Kidney (tissue), 14 donors: ENCODE measurements around the gene TOGARAM1. TPM values are rescaled to one million over a fixed set of nuclear protein-coding genes. Genes with fewer than 3 reads are reported as not detected.

Experiments
- DNase-seq, 5 donors: peaks; one replicate each; pipeline ENCODE4 v3.0.0-alpha.2; 2013 to 2020
- FAIRE-seq: peaks from 2 replicates; lab custom pipeline; 2012; peaks lifted over from hg19 to GRCh38; lab: Jason Lieb, UNC
- H3K27ac ChIP-seq, 2 donors: one replicate each; pipeline ENCODE4 v1.7.0; 2013; ENCODE audit warnings: low read depth in 2 of 2, low read length in 2 of 2, inconsistent platforms in 1 of 2
- H3K27me3 ChIP-seq: one replicate; pipeline ENCODE4 v1.7.1; 2013; ENCODE audit warnings: low read length, inconsistent platforms; ENCODE audit not compliant: control insufficient read depth, insufficient read depth
- H3K36me3 ChIP-seq, 3 donors: one replicate each; pipeline versions ENCODE4 v1.7.0 to v1.7.1; 2013; ENCODE audit warnings: low read length in 3 of 3, control low read depth in 1 of 3, inconsistent platforms in 1 of 3; ENCODE audit not compliant: insufficient read depth in 3 of 3, control insufficient read depth in 2 of 3
- H3K4me1 ChIP-seq, 3 donors: one replicate each; pipeline versions ENCODE4 v1.7.0 to v1.7.1; 2013; ENCODE audit warnings: low read length in 3 of 3, inconsistent platforms in 1 of 3, low read depth in 1 of 3; ENCODE audit not compliant: control insufficient read depth in 2 of 3, insufficient read depth in 2 of 3
- H3K4me3 ChIP-seq, 3 donors: one replicate each; pipeline versions ENCODE4 v1.7.0 to v1.8.1; 2013; ENCODE audit warnings: low read length in 3 of 3, control low read depth in 1 of 3, inconsistent platforms in 1 of 3
- H3K9ac ChIP-seq, 3 donors: one replicate each; pipeline versions ENCODE4 v1.7.0 to v1.7.1; 2013; ENCODE audit warnings: low read length in 3 of 3, control low read depth in 1 of 3, inconsistent platforms in 1 of 3
- H3K9me3 ChIP-seq, 3 donors: one replicate each; pipeline versions ENCODE4 v1.7.0 to v1.7.1; 2013; ENCODE audit warnings: low read length in 3 of 3, control low read depth in 1 of 3, inconsistent platforms in 1 of 3; ENCODE audit not compliant: control insufficient read depth in 2 of 3, insufficient read depth in 1 of 3
- intact Hi-C: fragments of 100-400 bp; cut with DNase I; formaldehyde crosslinking; loops from one replicate; pipeline ENCODE4 v1.11.1; 2022
- polyA plus RNA-seq: library from polyadenylated mRNA; stranded (reverse); fragments of 350-450 nt; fragmentation: Illumina TruSeq; extraction: RNeasy Lipid Tissue Mini Kit (QIAGEN cat#74804); gene quantifications from one replicate; pipeline ENCODE4 v1.2.3, GENCODE V29; 2014; ENCODE audit warnings: low read depth, low replicate concordance; ENCODE audit not compliant: insufficient read depth
- total RNA-seq: library from RNA; stranded (reverse); fragmentation: NEBNext Ultra II Directional; extraction: Animal tissue kit (Norgen Biotek cat#: 25700); gene quantifications from one replicate; pipeline ENCODE4 v1.2.1, GENCODE V29; 2021
- TF ChIP-seq, protein P1 (sequence below): IDR thresholded peaks from 3 replicates; pipeline ENCODE4 v1.5.1; 2012; ENCODE audit warnings: mild to moderate bottlenecking, moderate library complexity, borderline replicate concordance; ENCODE audit not compliant: insufficient read depth; ENCODE audit errors: extremely low read depth
- donor health status: control.
- donor health status: control.
- donor health status: control.
- donor health status: control.
- donor health status: control.
- donor health status: DM: yes; HTN: yes; CAD: no.
- donor health status: Normal renal cell carcinoma (clear cell type).

Gene TOGARAM1
- total and polyA plus RNA-seq, 2 donors from 2014 or later, result 9.5 to 25.6 TPM

DNA sequence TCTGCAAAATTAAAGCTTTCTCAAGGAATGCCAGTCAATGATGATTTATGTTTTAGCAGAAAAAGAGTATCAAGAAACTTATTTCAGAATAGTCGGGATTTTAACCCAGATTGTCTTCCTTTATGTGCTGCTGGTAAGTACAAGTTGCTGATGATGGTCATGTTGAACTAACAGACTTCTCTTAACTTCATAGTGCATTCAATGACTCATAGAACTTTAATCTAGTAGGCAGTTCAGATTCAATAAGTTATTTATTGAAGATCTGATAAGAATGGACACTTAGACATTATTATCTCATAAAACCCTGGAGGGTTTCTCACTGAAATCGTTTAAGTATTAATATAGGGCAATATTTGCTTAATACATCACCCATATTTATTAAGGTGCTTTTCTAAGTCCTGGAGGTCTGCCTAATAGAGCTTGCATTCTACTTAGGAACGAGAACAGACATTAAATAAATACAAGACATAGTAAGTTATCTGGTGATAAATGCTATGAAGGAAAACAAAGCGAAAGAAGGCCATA, 33.8 kb downstream of the TOGARAM1 start:
- intact Hi-C loops, result no loop called here
- FAIRE-seq, result no peak
- TF ChIP-seq, protein P1, sequence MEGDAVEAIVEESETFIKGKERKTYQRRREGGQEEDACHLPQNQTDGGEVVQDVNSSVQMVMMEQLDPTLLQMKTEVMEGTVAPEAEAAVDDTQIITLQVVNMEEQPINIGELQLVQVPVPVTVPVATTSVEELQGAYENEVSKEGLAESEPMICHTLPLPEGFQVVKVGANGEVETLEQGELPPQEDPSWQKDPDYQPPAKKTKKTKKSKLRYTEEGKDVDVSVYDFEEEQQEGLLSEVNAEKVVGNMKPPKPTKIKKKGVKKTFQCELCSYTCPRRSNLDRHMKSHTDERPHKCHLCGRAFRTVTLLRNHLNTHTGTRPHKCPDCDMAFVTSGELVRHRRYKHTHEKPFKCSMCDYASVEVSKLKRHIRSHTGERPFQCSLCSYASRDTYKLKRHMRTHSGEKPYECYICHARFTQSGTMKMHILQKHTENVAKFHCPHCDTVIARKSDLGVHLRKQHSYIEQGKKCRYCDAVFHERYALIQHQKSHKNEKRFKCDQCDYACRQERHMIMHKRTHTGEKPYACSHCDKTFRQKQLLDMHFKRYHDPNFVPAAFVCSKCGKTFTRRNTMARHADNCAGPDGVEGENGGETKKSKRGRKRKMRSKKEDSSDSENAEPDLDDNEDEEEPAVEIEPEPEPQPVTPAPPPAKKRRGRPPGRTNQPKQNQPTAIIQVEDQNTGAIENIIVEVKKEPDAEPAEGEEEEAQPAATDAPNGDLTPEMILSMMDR, result no peak
- Histone ChIP-seq H3K27me3 (no peaks in the 10 kb centered on the region), H3K4me1 (no peaks in the 10 kb centered on the region), H3K27ac (no peak overlapping the region), H3K4me3 (no peak overlapping the region), H3K9me3 (no peaks in the 10 kb centered on the region), H3K36me3 (peaks cover 0 to under 1% (median 0%) of the 10 kb centered on the region in 3 donors), H3K9ac (no peak overlapping the region)
- no peak for DNase-seq

DNA sequence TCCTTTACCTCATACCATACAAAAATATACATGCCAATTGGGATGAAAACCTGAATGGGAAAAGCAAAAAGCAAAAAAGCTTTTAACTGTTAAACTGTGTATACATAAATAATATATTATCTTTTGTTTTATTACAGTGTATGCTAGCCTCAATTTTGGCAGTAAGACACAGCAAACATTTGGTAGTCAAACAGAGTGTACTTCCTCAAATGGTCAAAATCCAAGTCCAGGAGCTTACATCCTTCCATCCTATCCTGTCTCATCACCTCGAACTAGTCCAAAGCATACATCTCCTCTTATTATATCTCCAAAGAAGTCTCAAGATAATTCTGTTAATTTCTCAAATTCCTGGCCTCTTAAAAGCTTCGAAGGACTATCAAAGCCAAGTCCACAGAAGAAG, 41.9 kb downstream of the TOGARAM1 start:
- TF ChIP-seq, protein P1, result no peak
- intact Hi-C loops, result no loop called here
- FAIRE-seq (no peak), DNase-seq (no peak)
- Histone ChIP-seq H3K9me3 (no peaks in the 10 kb centered on the region), H3K4me1 (no peaks in the 10 kb centered on the region), H3K27ac (no peak overlapping the region), H3K36me3 (peaks cover 0 to 2% (median 0%) of the 10 kb centered on the region in 3 donors), H3K27me3 (no peaks in the 10 kb centered on the region), H3K4me3 (no peak overlapping the region), H3K9ac (no peak overlapping the region)

DNA sequence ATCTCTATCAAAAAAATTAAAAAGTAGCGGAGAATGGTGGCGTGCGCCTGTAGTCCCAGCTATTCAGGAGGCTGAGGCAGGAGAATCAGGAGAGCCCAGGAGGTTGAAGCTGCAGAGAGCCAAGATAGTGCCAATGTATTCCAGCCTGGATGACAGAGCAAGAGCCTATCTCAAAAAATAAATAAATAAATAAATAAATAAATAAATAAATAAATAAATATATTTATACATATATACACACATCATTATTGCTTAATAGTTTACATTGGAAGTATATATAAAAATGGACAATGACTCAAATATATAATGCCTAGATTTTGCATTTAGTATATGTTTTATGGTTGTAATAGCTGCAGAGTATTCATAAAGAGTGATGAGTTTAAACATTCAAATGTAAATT, 53.1 kb downstream of the TOGARAM1 start:
- no peak for FAIRE-seq
- Histone ChIP-seq H3K27me3 (no peaks in the 10 kb centered on the region), H3K36me3 (peaks cover 0 to 31% (median 6%) of the 10 kb centered on the region in 3 donors), H3K9me3 (no peaks in the 10 kb centered on the region), H3K9ac (no peak overlapping the region), H3K4me1 (no peaks in the 10 kb centered on the region), H3K4me3 (no peak overlapping the region), H3K27ac (no peak overlapping the region)
- no peak for DNase-seq
- TF ChIP-seq, protein P1, result no peak
- intact Hi-C loops, result no loop called here

DNA sequence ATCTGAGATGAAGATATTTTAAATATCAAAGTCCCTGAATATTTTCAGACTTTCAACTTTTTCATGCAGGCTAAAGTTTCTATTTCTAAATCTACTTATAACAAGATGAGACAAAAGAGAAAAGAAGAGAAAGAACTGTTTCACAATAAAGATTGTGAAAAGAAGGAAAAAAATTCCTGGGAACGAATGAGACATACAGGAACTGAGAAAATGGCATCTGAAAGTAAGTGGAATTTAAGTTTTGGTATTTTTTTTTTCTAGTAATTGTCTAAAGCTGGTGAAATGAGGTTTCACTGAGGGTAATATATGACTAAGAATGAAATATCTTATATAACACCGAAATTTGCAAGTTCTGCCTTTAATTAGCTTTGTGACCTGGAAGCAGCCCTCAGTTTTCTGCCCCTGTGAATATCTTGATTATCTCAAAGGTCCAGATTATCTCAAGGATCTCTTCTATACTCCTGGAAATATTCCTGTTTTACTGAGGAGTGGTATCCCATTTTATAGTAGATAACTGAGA, 66.2 kb downstream of the TOGARAM1 start:
- intact Hi-C loops, result no loop called here
- no peaks in the 10 kb centered on the region for H3K27me3 ChIP-seq
- no peak overlapping the region for H3K9ac ChIP-seq
- FAIRE-seq, result peak; percentile 30
- no peak overlapping the region for H3K4me3 ChIP-seq
- TF ChIP-seq, protein P1, result no peak
- no peaks in the 10 kb centered on the region for H3K4me1 ChIP-seq
- no peak overlapping the region for H3K27ac ChIP-seq
- no peak for DNase-seq
- H3K36me3 ChIP-seq, result peaks cover 0 to 14% (median 2%) of the 10 kb centered on the region in 3 donors
- no peaks in the 10 kb centered on the region for H3K9me3 ChIP-seq
